Suprapubic skin (tissue), 4 donors: ENCODE results near the gene BRIP1. TPM values are rescaled to one million over a fixed set of nuclear protein-coding genes. Genes with fewer than 3 reads are reported as not detected.

Experiments used
- DNase-seq, 2 donors: peaks; one replicate each; pipeline ENCODE4 v3.0.0-alpha.2; 2019; ENCODE audit warnings: low spot score in 2 of 2
- H3K27ac ChIP-seq: fragments of 200-600 bp; sonication (generic); one replicate; pipeline ENCODE4 v1.5.1; 2019
- H3K27me3 ChIP-seq: fragments of 200-600 bp; sonication (generic); one replicate; pipeline ENCODE4 v1.5.1; 2019
- H3K36me3 ChIP-seq: fragments of 200-600 bp; sonication (generic); one replicate; pipeline ENCODE4 v1.5.1; 2019
- H3K4me1 ChIP-seq: fragments of 200-600 bp; sonication (generic); one replicate; pipeline ENCODE4 v1.5.1; 2019
- H3K4me3 ChIP-seq: fragments of 200-600 bp; sonication (generic); one replicate; pipeline ENCODE4 v1.5.1; 2019; ENCODE audit warnings: mild to moderate bottlenecking
- H3K9me3 ChIP-seq: fragments of 200-600 bp; sonication (generic); one replicate; pipeline ENCODE4 v1.5.1; 2019
- CTCF ChIP-seq, 2 donors: fragments of 200-600 bp in 1 of 2; fragments of 450-650 bp in 1 of 2; sonication (generic) in 1 of 2; IDR thresholded peaks; one replicate each; pipeline ENCODE4 v1.5.1; 2016 to 2019; ENCODE audit warnings: antibody characterized with exemption in 2 of 2, mild to moderate bottlenecking in 1 of 2, moderate library complexity in 1 of 2
- EP300 ChIP-seq: sonication (generic); formaldehyde crosslinking; IDR thresholded peaks from one replicate; pipeline ENCODE4 v1.6.1; 2017; ENCODE audit warnings: antibody characterized with exemption
- POLR2A ChIP-seq, 2 donors: fragments of 450-650 bp; IDR thresholded peaks; one replicate each; pipeline ENCODE4 v1.6.1; 2017; ENCODE audit warnings: antibody characterized with exemption in 2 of 2, mild to moderate bottlenecking in 2 of 2, moderate library complexity in 2 of 2
- POLR2AphosphoS5 ChIP-seq, 3 donors: sonication (generic); formaldehyde crosslinking; IDR thresholded peaks; one replicate each; pipeline ENCODE4 v1.6.1; 2017; ENCODE audit warnings: antibody characterized with exemption in 3 of 3
- WGBS: methylation state at CpG from one replicate; pipeline ENCODE4 v1.1.5; 2018; 5-methylcytosine and 5-hydroxymethylcytosine counted together
- total RNA-seq, 4 donors: library from RNA; depleted of rRNA; stranded (reverse); fragments of >200 nt; gene quantifications; one replicate each; pipeline ENCODE4 v1.1.0, GENCODE V29; 2016

Gene BRIP1
- total RNA-seq, 4 donors from 2014 or later, result 0.60 to 5.1 (median 1.8) TPM

GRCh38 chr17:61663310-61663709, 200.0 kb downstream of the BRIP1 start:
- no peak overlapping the region for H3K27ac ChIP-seq
- DNase-seq, result no peak
- no peaks in the 10 kb centered on the region for H3K9me3 ChIP-seq
- WGBS, result 61% methylated on average over 4 of the region's 4 CpGs
- no peak overlapping the region for H3K4me3 ChIP-seq
- no peaks in the 10 kb centered on the region for H3K4me1 ChIP-seq
- no peaks in the 10 kb centered on the region for H3K27me3 ChIP-seq
- H3K36me3 ChIP-seq, result no peaks in the 10 kb centered on the region
- no peak for TF ChIP-seq EP300
- TF ChIP-seq CTCF (IDR thresholded peaks at IDR 0.05), result no peak
- no peak for TF ChIP-seq POLR2A (IDR thresholded peaks at IDR 0.05)
- TF ChIP-seq POLR2AphosphoS5 (IDR thresholded peaks at IDR 0.05), result no peak

GRCh38 chr17:61662741-61663140, 200.6 kb downstream of the BRIP1 start:
- no peak for DNase-seq
- WGBS, result 61% methylated on average over 2 of the region's 2 CpGs
- no peaks in the 10 kb centered on the region for H3K27me3 ChIP-seq
- no peaks in the 10 kb centered on the region for H3K9me3 ChIP-seq
- no peaks in the 10 kb centered on the region for H3K4me1 ChIP-seq
- no peaks in the 10 kb centered on the region for H3K36me3 ChIP-seq
- H3K27ac ChIP-seq, result no peak overlapping the region
- TF ChIP-seq EP300 (no peak), POLR2A (IDR thresholded peaks at IDR 0.05) (no peak), POLR2AphosphoS5 (IDR thresholded peaks at IDR 0.05) (no peak), CTCF (IDR thresholded peaks at IDR 0.05) (no peak)
- no peak overlapping the region for H3K4me3 ChIP-seq

- Histone ChIP-seq H3K27ac (no peak overlapping the region), H3K36me3 (no peaks in the 10 kb centered on the region), H3K9me3 (no peaks in the 10 kb centered on the region), H3K4me1 (no peaks in the 10 kb centered on the region), H3K27me3 (no peaks in the 10 kb centered on the region), H3K4me3 (no peak overlapping the region)
- no peak for DNase-seq
- TF ChIP-seq POLR2A (IDR thresholded peaks at IDR 0.05) (no peak), CTCF (IDR thresholded peaks at IDR 0.05) (no peak), POLR2AphosphoS5 (IDR thresholded peaks at IDR 0.05) (no peak), EP300 (no peak)
- WGBS, result 70% methylated on average over 5 of the region's 5 CpGs
Measured at GRCh38 chr17:61662186-61662585, 201.1 kb downstream of the BRIP1 start.

- 82% methylated on average over 4 of the region's 4 CpGs for WGBS
- Histone ChIP-seq H3K27me3 (no peaks in the 10 kb centered on the region), H3K4me3 (no peak overlapping the region), H3K36me3 (no peaks in the 10 kb centered on the region), H3K4me1 (no peaks in the 10 kb centered on the region), H3K27ac (no peak overlapping the region), H3K9me3 (no peaks in the 10 kb centered on the region)
- TF ChIP-seq POLR2AphosphoS5 (IDR thresholded peaks at IDR 0.05) (no peak), POLR2A (IDR thresholded peaks at IDR 0.05) (no peak), EP300 (no peak), CTCF (IDR thresholded peaks at IDR 0.05) (no peak)
- DNase-seq, result no peak
Measured at GRCh38 chr17:61660746-61661485, 202.4 kb downstream of the BRIP1 start.

GRCh38 chr17:61659437-61659836, 203.9 kb downstream of the BRIP1 start:
- no peaks in the 10 kb centered on the region for H3K9me3 ChIP-seq
- DNase-seq, result no peak
- no peaks in the 10 kb centered on the region for H3K27me3 ChIP-seq
- no peaks in the 10 kb centered on the region for H3K36me3 ChIP-seq
- H3K4me3 ChIP-seq, result no peak overlapping the region
- H3K4me1 ChIP-seq, result no peaks in the 10 kb centered on the region
- no peak overlapping the region for H3K27ac ChIP-seq
- TF ChIP-seq POLR2A (IDR thresholded peaks at IDR 0.05) (no peak), CTCF (IDR thresholded peaks at IDR 0.05) (no peak), EP300 (no peak), POLR2AphosphoS5 (IDR thresholded peaks at IDR 0.05) (no peak)
- WGBS, result 67% methylated on average over 2 of the region's 2 CpGs
